GM19239 (cell line): ENCODE results near the gene SMG7.

Source experiments
- DNase-seq: peaks from one replicate; pipeline ENCODE4 v3.0.0; 2011; ENCODE audit warnings: low spot score; ENCODE audit not compliant: insufficient read length
- FAIRE-seq: peaks from 2 replicates; lab custom pipeline; 2011; peaks lifted over from hg19 to GRCh38; lab: Jason Lieb, UNC

SMG7 gene

DNA sequence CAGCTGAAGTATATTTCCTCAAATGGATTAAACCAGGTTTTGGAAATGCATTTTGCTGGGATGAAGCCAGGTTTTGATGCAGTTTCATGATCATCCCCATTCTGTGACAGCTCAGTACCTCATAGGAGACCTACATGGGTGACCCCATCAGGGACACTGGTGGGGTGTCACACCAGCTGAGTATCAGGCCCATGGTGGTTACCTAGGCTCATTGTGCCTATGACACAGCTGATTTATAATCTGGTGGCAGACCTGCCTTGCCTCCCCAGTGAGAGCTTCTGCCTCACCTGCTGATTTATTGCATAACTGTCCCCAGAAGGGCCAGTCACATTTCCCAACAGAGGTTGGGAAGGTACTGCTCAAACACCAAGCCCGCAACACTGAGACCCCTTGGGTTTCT lies 114.2 kb downstream of the SMG7 start:
- FAIRE-seq (no peak), DNase-seq (no peak)

DNA sequence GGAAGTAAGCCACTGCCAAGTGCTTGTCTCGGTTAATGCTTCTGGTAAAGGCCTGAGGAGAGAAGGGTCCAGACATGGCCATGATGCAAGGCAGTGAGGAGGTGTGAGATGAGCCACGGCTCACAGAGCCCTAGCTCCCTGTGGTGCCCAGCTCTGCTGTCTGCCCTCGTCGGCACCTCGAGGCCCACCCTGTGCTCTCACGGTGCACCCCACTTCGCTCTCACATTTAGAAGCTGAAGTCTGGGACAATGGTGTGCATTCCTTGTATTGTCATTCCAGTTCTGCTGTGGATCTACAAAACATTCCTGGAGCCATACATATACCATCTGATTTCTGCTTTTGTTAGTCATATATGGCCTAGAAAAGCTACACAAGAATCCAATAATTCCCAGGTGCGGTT lies 114.6 kb downstream of the SMG7 start:
- DNase-seq (no peak), FAIRE-seq (no peak)

GRCh38 chr1:183588827-183589226 lies 116.5 kb downstream of the SMG7 start:
- DNase-seq: no peak
- FAIRE-seq: peak; percentile 56

- FAIRE-seq (peak; percentile 75), DNase-seq (no peak)
These were observed 117.1 kb downstream of the SMG7 start for GRCh38 chr1:183589384-183589783.

- FAIRE-seq (no peak), DNase-seq (no peak)
These were observed 117.6 kb downstream of the SMG7 start for GRCh38 chr1:183589874-183590243.

- peak; percentile 58 for DNase-seq
- FAIRE-seq: peak; percentile 97
These were observed 118.2 kb downstream of the SMG7 start, which contains the start of gene NCF2 for GRCh38 chr1:183590244-183591191. NCF2 (minus strand) TSS chr1:183590459; CDS start chr1:183590329, 130 bp downstream.

GRCh38 chr1:183592733-183593132 lies 120.4 kb downstream of the SMG7 start:
- no peak for FAIRE-seq
- DNase-seq: no peak

- no peak for DNase-seq
- peak; percentile 91 for FAIRE-seq
These were observed 121.1 kb downstream of the SMG7 start for GRCh38 chr1:183593356-183593755.

GRCh38 chr1:183595537-183595936 lies 123.2 kb downstream of the SMG7 start:
- DNase-seq (no peak), FAIRE-seq (no peak)

GRCh38 chr1:183596500-183596899 lies 124.2 kb downstream of the SMG7 start:
- no peak for FAIRE-seq
- DNase-seq: no peak

DNA sequence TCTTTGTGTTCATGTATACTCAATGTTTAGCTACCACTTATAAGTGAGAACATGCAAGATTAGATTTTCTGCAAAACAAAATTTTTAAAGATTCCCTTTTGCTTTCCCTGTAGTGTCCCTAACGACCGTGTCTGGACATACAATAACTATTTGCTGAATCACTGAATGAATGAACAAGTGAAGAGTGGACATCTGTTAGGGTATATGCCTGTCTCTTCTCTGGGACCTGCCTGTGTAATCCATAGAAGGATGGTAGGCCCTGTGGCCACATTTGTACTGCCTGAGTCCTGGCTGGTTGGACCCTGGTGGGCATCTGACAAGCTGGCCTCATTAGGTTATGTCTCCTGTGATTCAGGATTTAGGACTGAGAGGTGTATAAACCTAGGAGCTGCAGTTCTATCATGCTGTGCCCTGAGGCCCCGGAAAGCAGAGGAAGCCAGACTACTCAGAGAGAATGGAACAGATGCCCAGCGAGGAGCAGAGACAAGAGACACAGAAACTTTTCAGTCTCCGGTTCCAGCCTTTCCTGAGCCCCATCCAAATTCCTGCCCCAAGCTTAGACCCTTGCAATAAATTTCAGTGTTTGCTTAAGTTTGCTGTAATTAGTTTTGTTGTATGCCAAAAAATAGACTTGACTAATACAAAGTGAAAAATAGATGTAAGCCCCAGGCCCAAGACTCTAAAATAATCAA lies 125.5 kb downstream of the SMG7 start:
- no peak for FAIRE-seq

GRCh38 chr1:183598386-183598785 lies 126.1 kb downstream of the SMG7 start:
- FAIRE-seq: peak; percentile 89
- no peak for DNase-seq

More for the DNA sequence above, 125.5 kb downstream of the SMG7 start:
- DNase-seq: no peak

DNA sequence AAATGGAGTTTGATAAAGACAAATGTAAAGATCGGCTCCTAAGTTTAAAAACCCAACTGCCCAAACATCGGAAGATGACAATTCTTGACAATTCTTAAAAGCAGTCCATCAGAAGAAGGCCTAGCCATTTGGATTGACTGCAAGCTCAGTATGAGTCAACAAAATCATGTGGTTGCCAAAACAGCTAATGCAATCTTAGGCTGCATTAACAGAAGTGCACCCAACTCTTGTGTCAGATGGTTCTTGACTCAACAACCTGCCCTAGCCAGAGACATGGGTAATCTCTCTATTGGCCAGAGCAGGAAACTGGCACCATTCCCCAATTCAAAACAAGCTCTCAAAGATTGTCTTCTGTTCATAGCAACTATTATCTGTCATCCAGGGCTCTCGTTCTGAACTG lies 127.8 kb downstream of the SMG7 start:
- FAIRE-seq: no peak
- DNase-seq: no peak

GRCh38 chr1:183600634-183601033 lies 128.3 kb downstream of the SMG7 start:
- FAIRE-seq (no peak), DNase-seq (no peak)

- FAIRE-seq: no peak
- DNase-seq: no peak
These were observed 130.2 kb downstream of the SMG7 start for GRCh38 chr1:183602510-183602909.
